Skeletal muscle satellite cell (primary cell): ENCODE measurements around the gene FMN1.
A peak's percentile ranks its signal among the peaks of the same experiment; 100 is the strongest.

Experiments
- H3K27me3 ChIP-seq: 2 replicates; pipeline ENCODE4 v1.7.0; 2013; ENCODE audit warnings: low read length; ENCODE audit not compliant: control insufficient read depth, insufficient read depth
- H3K36me3 ChIP-seq: 2 replicates; pipeline ENCODE4 v1.7.0; 2013; ENCODE audit warnings: mild to moderate bottlenecking, control low read depth, low read length; ENCODE audit not compliant: insufficient read depth
- H3K4me1 ChIP-seq: 2 replicates; pipeline ENCODE4 v1.7.0; 2013; ENCODE audit warnings: low read length; ENCODE audit not compliant: control insufficient read depth, insufficient read depth
- H3K4me2 ChIP-seq: 2 replicates; pipeline ENCODE4 v1.7.0; 2013; ENCODE audit warnings: mild to moderate bottlenecking, low read length
- H3K4me3 ChIP-seq: 2 replicates; pipeline ENCODE4 v1.7.0; 2013; ENCODE audit warnings: low read length
- H3K9ac ChIP-seq: 2 replicates; pipeline ENCODE4 v1.7.0; 2013; ENCODE audit warnings: mild to moderate bottlenecking, low read depth, low read length, moderate library complexity
- H3K9me3 ChIP-seq: replicated peaks from 2 replicates; pipeline ENCODE4 v1.7.0; 2013; ENCODE audit warnings: mild to moderate bottlenecking, control low read depth, low read length

Gene FMN1

GRCh38 chr15:32928876-32929275, 265.6 kb downstream of the FMN1 start:
- H3K9ac ChIP-seq, result no peak overlapping the region
- H3K36me3 ChIP-seq, result no peaks in the 10 kb centered on the region
- no peaks in the 10 kb centered on the region for H3K27me3 ChIP-seq
- no peak overlapping the region for H3K4me2 ChIP-seq
- no peaks in the 10 kb centered on the region for H3K4me1 ChIP-seq
- no peaks in the 10 kb centered on the region for H3K9me3 ChIP-seq
- H3K4me3 ChIP-seq, result no peak overlapping the region

GRCh38 chr15:32927124-32927523, 267.4 kb downstream of the FMN1 start:
- Histone ChIP-seq H3K4me2 (no peak overlapping the region), H3K4me3 (no peak overlapping the region), H3K9ac (no peak overlapping the region), H3K36me3 (no peaks in the 10 kb centered on the region), H3K9me3 (no peaks in the 10 kb centered on the region), H3K27me3 (no peaks in the 10 kb centered on the region), H3K4me1 (peaks cover 3% of the 10 kb centered on the region)

- Histone ChIP-seq H3K4me1 (peaks cover 29% of the 10 kb centered on the region), H3K27me3 (no peaks in the 10 kb centered on the region), H3K4me2 (no peak overlapping the region), H3K9ac (no peak overlapping the region), H3K36me3 (no peaks in the 10 kb centered on the region), H3K4me3 (no peak overlapping the region), H3K9me3 (no peaks in the 10 kb centered on the region)
Measured at GRCh38 chr15:32923176-32923575, 271.3 kb downstream of the FMN1 start.

- Histone ChIP-seq H3K36me3 (no peaks in the 10 kb centered on the region), H3K9me3 (no peaks in the 10 kb centered on the region), H3K27me3 (no peaks in the 10 kb centered on the region), H3K9ac (no peak overlapping the region), H3K4me3 (no peak overlapping the region), H3K4me1 (peaks cover 30% of the 10 kb centered on the region), H3K4me2 (no peak overlapping the region)
Measured at GRCh38 chr15:32922541-32922940, 272.0 kb downstream of the FMN1 start.

GRCh38 chr15:32919749-32920414, 274.6 kb downstream of the FMN1 start:
- Histone ChIP-seq H3K9ac (peak overlapping the region; percentile 49), H3K27me3 (no peaks in the 10 kb centered on the region), H3K36me3 (no peaks in the 10 kb centered on the region), H3K4me1 (peaks cover 30% of the 10 kb centered on the region), H3K4me3 (no peak overlapping the region), H3K4me2 (peak overlapping the region; percentile 54), H3K9me3 (no peaks in the 10 kb centered on the region)

- no peaks in the 10 kb centered on the region for H3K9me3 ChIP-seq
- H3K9ac ChIP-seq, result no peak overlapping the region
- H3K4me1 ChIP-seq, result peaks cover 30% of the 10 kb centered on the region
- H3K4me3 ChIP-seq, result no peak overlapping the region
- H3K4me2 ChIP-seq, result no peak overlapping the region
- H3K36me3 ChIP-seq, result no peaks in the 10 kb centered on the region
- no peaks in the 10 kb centered on the region for H3K27me3 ChIP-seq
Measured at GRCh38 chr15:32918547-32918946, 276.0 kb downstream of the FMN1 start.

- no peaks in the 10 kb centered on the region for H3K36me3 ChIP-seq
- no peak overlapping the region for H3K4me2 ChIP-seq
- peaks cover 15% of the 10 kb centered on the region for H3K4me1 ChIP-seq
- H3K9me3 ChIP-seq, result no peaks in the 10 kb centered on the region
- H3K27me3 ChIP-seq, result no peaks in the 10 kb centered on the region
- no peak overlapping the region for H3K9ac ChIP-seq
- H3K4me3 ChIP-seq, result no peak overlapping the region
Measured at GRCh38 chr15:32910839-32911238, 283.7 kb downstream of the FMN1 start.

GRCh38 chr15:32909431-32909830, 285.1 kb downstream of the FMN1 start:
- no peaks in the 10 kb centered on the region for H3K27me3 ChIP-seq
- H3K36me3 ChIP-seq, result no peaks in the 10 kb centered on the region
- no peaks in the 10 kb centered on the region for H3K9me3 ChIP-seq
- H3K9ac ChIP-seq, result no peak overlapping the region
- H3K4me2 ChIP-seq, result peak overlapping the region; percentile 11
- no peak overlapping the region for H3K4me3 ChIP-seq
- H3K4me1 ChIP-seq, result peaks cover 17% of the 10 kb centered on the region

GRCh38 chr15:32908872-32909271, 285.6 kb downstream of the FMN1 start:
- peaks cover 17% of the 10 kb centered on the region for H3K4me1 ChIP-seq
- H3K36me3 ChIP-seq, result no peaks in the 10 kb centered on the region
- no peak overlapping the region for H3K4me2 ChIP-seq
- H3K9ac ChIP-seq, result no peak overlapping the region
- no peak overlapping the region for H3K4me3 ChIP-seq
- H3K9me3 ChIP-seq, result no peaks in the 10 kb centered on the region
- no peaks in the 10 kb centered on the region for H3K27me3 ChIP-seq

- H3K9ac ChIP-seq, result no peak overlapping the region
- peaks cover 17% of the 10 kb centered on the region for H3K4me1 ChIP-seq
- no peak overlapping the region for H3K4me2 ChIP-seq
Measured at GRCh38 chr15:32908135-32908801, 286.2 kb downstream of the FMN1 start.

GRCh38 chr15:32905481-32905880, 289.0 kb downstream of the FMN1 start:
- Histone ChIP-seq H3K4me3 (no peak overlapping the region), H3K9ac (no peak overlapping the region), H3K4me2 (no peak overlapping the region), H3K36me3 (no peaks in the 10 kb centered on the region), H3K9me3 (no peaks in the 10 kb centered on the region), H3K27me3 (no peaks in the 10 kb centered on the region), H3K4me1 (peaks cover 17% of the 10 kb centered on the region)

More at GRCh38 chr15:32908135-32908801, 286.2 kb downstream of the FMN1 start:
- Histone ChIP-seq H3K9me3 (no peaks in the 10 kb centered on the region), H3K27me3 (no peaks in the 10 kb centered on the region), H3K36me3 (no peaks in the 10 kb centered on the region), H3K4me3 (no peak overlapping the region)

- no peaks in the 10 kb centered on the region for H3K36me3 ChIP-seq
- no peak overlapping the region for H3K9ac ChIP-seq
Measured at GRCh38 chr15:32904448-32904847, 290.1 kb downstream of the FMN1 start.

More at GRCh38 chr15:32904448-32904847, 290.1 kb downstream of the FMN1 start:
- Histone ChIP-seq H3K4me2 (no peak overlapping the region), H3K9me3 (no peaks in the 10 kb centered on the region), H3K4me1 (peaks cover 10% of the 10 kb centered on the region), H3K4me3 (no peak overlapping the region), H3K27me3 (no peaks in the 10 kb centered on the region)
